ENCODE measurements around the gene CSF3R. TPM values are rescaled to one million over a fixed set of nuclear protein-coding genes. Genes with fewer than 3 reads are reported as not detected.

Gene CSF3R
- total RNA-seq, 2 donors from 2014 or later = 0.30 to 0.79 TPM

- H3K27ac Mint-ChIP-seq = peak overlapping the region; percentile 29
- no peaks in the 10 kb centered on the region for H3K27me3 Mint-ChIP-seq (ENCODE audit: low read depth)
- H3K4me3 Mint-ChIP-seq = no peak overlapping the region
- no peak for DNase-seq
- H3K9me3 Mint-ChIP-seq = no peaks in the 10 kb centered on the region
- ATAC-seq (replicated peaks in 1 of 2) = no peak
- H3K4me1 Mint-ChIP-seq (ENCODE audit: low read depth) = peaks cover 49% of the 10 kb centered on the region
- H3K36me3 Mint-ChIP-seq (ENCODE audit: insufficient read depth in 2 of 2) = peaks cover 3 to 39% of the 10 kb centered on the region in 2 donors
These were observed 26.3 kb downstream of the CSF3R start for GRCh38 chr1:36456391-36456928.

GRCh38 chr1:36455386-36455785 lies 27.3 kb downstream of the CSF3R start:
- peaks cover 42% of the 10 kb centered on the region for H3K4me1 Mint-ChIP-seq (ENCODE audit: low read depth)
- H3K27me3 Mint-ChIP-seq (ENCODE audit: low read depth) = no peaks in the 10 kb centered on the region
- H3K36me3 Mint-ChIP-seq (ENCODE audit: insufficient read depth in 2 of 2) = peaks cover 3 to 31% of the 10 kb centered on the region in 2 donors
- no peak overlapping the region for H3K27ac Mint-ChIP-seq
- H3K4me3 Mint-ChIP-seq = no peak overlapping the region
- ATAC-seq (replicated peaks in 1 of 2) = no peak
- H3K9me3 Mint-ChIP-seq = no peaks in the 10 kb centered on the region
- no peak for DNase-seq

- H3K36me3 Mint-ChIP-seq (ENCODE audit: insufficient read depth in 2 of 2) = peaks cover 3 to 21% of the 10 kb centered on the region in 2 donors
These were observed 28.9 kb downstream of the CSF3R start for GRCh38 chr1:36453600-36454388.

GRCh38 chr1:36453051-36453450 lies 29.7 kb downstream of the CSF3R start:
- H3K4me3 Mint-ChIP-seq = no peak overlapping the region
- H3K9me3 Mint-ChIP-seq = no peaks in the 10 kb centered on the region
- no peaks in the 10 kb centered on the region for H3K27me3 Mint-ChIP-seq (ENCODE audit: low read depth)
- no peak for ATAC-seq (replicated peaks in 1 of 2)
- H3K27ac Mint-ChIP-seq = no peak overlapping the region
- H3K4me1 Mint-ChIP-seq (ENCODE audit: low read depth) = peaks cover 28% of the 10 kb centered on the region
- no peak for DNase-seq
- H3K36me3 Mint-ChIP-seq (ENCODE audit: insufficient read depth in 2 of 2) = peaks cover 2 to 18% of the 10 kb centered on the region in 2 donors

More at GRCh38 chr1:36453600-36454388, 28.9 kb downstream of the CSF3R start:
- Mint-ChIP-seq H3K9me3 (no peaks in the 10 kb centered on the region), H3K27ac (no peak overlapping the region), H3K27me3 (ENCODE audit: low read depth) (no peaks in the 10 kb centered on the region), H3K4me3 (no peak overlapping the region), H3K4me1 (ENCODE audit: low read depth) (peaks cover 35% of the 10 kb centered on the region)
- ATAC-seq (replicated peaks in 1 of 2) (no peak), DNase-seq (no peak)

- DNase-seq (no peak), ATAC-seq (replicated peaks in 1 of 2) (no peak)
- Mint-ChIP-seq H3K27me3 (ENCODE audit: low read depth) (no peaks in the 10 kb centered on the region), H3K4me1 (ENCODE audit: low read depth) (peaks cover 20% of the 10 kb centered on the region), H3K9me3 (no peaks in the 10 kb centered on the region), H3K36me3 (ENCODE audit: insufficient read depth in 2 of 2) (peaks cover 0 to 8% of the 10 kb centered on the region in 2 donors), H3K4me3 (peak overlapping the region; percentile 84 to 91), H3K27ac (no peak overlapping the region)
These were observed 31.8 kb downstream of the CSF3R start for GRCh38 chr1:36450919-36451305.

- ATAC-seq (replicated peaks in 1 of 2) (peak; percentile 99 to 100), DNase-seq (peak; percentile 91 to 92)
- H3K27ac Mint-ChIP-seq = peak within 1 kb of the TSS; percentile 50
- H3K4me3 Mint-ChIP-seq = peak within 1 kb of the TSS; percentile 84 to 91
- no peaks in the 10 kb centered on the region for H3K9me3 Mint-ChIP-seq
- H3K36me3 Mint-ChIP-seq (ENCODE audit: insufficient read depth in 2 of 2) = peaks cover 0 to 7% of the 10 kb centered on the region in 2 donors
- H3K27me3 Mint-ChIP-seq (ENCODE audit: low read depth) = no peaks in the 10 kb centered on the region
- peaks cover 20% of the 10 kb centered on the region for H3K4me1 Mint-ChIP-seq (ENCODE audit: low read depth)
These were observed 32.3 kb downstream of the CSF3R start, which contains the start of gene OSCP1 for GRCh38 chr1:36450270-36450918. Gene OSCP1, minus strand, starts transcription at chr1:36450451. Its CDS starts 82 bp downstream, at chr1:36450369.

GRCh38 chr1:36448530-36449056 lies 34.1 kb downstream of the CSF3R start:
- peaks cover 20% of the 10 kb centered on the region for H3K4me1 Mint-ChIP-seq (ENCODE audit: low read depth)
- DNase-seq = no peak
- H3K9me3 Mint-ChIP-seq = no peaks in the 10 kb centered on the region
- H3K27ac Mint-ChIP-seq = no peak overlapping the region
- H3K36me3 Mint-ChIP-seq (ENCODE audit: insufficient read depth in 2 of 2) = no peaks in the 10 kb centered on the region
- H3K4me3 Mint-ChIP-seq = no peak overlapping the region
- no peak for ATAC-seq (replicated peaks in 1 of 2)
- no peaks in the 10 kb centered on the region for H3K27me3 Mint-ChIP-seq (ENCODE audit: low read depth)

GRCh38 chr1:36447450-36447849 lies 35.3 kb downstream of the CSF3R start:
- DNase-seq (no peak), ATAC-seq (replicated peaks in 1 of 2) (no peak)
- Mint-ChIP-seq H3K27ac (no peak overlapping the region), H3K9me3 (no peaks in the 10 kb centered on the region), H3K36me3 (ENCODE audit: insufficient read depth in 2 of 2) (no peaks in the 10 kb centered on the region), H3K4me3 (no peak overlapping the region), H3K4me1 (ENCODE audit: low read depth) (peaks cover 20% of the 10 kb centered on the region), H3K27me3 (ENCODE audit: low read depth) (no peaks in the 10 kb centered on the region)

- Mint-ChIP-seq H3K27ac (no peak overlapping the region), H3K9me3 (no peaks in the 10 kb centered on the region), H3K4me1 (ENCODE audit: low read depth) (peaks cover 19% of the 10 kb centered on the region), H3K4me3 (no peak overlapping the region), H3K36me3 (ENCODE audit: insufficient read depth in 2 of 2) (no peaks in the 10 kb centered on the region), H3K27me3 (ENCODE audit: low read depth) (no peaks in the 10 kb centered on the region)
- ATAC-seq (replicated peaks in 1 of 2) = no peak
- no peak for DNase-seq
These were observed 36.0 kb downstream of the CSF3R start for GRCh38 chr1:36446746-36447145.

- Mint-ChIP-seq H3K4me1 (ENCODE audit: low read depth) (peaks cover 14% of the 10 kb centered on the region), H3K4me3 (peak overlapping the region in 1 of 2 donors; percentile 12), H3K36me3 (ENCODE audit: insufficient read depth in 2 of 2) (no peaks in the 10 kb centered on the region), H3K27me3 (ENCODE audit: low read depth) (no peaks in the 10 kb centered on the region), H3K9me3 (no peaks in the 10 kb centered on the region), H3K27ac (no peak overlapping the region)
- DNase-seq (peak; percentile 15 to 21), ATAC-seq (replicated peaks in 1 of 2) (no peak)
These were observed 36.4 kb downstream of the CSF3R start for GRCh38 chr1:36446271-36446670.

GRCh38 chr1:36443297-36443696 lies 39.4 kb downstream of the CSF3R start:
- Mint-ChIP-seq H3K36me3 (ENCODE audit: insufficient read depth in 2 of 2) (no peaks in the 10 kb centered on the region), H3K9me3 (no peaks in the 10 kb centered on the region), H3K4me3 (no peak overlapping the region), H3K27ac (no peak overlapping the region), H3K27me3 (ENCODE audit: low read depth) (no peaks in the 10 kb centered on the region), H3K4me1 (ENCODE audit: low read depth) (peaks cover 5% of the 10 kb centered on the region)
- DNase-seq (no peak), ATAC-seq (replicated peaks in 1 of 2) (no peak)

GRCh38 chr1:36442337-36442736 lies 40.4 kb downstream of the CSF3R start:
- H3K27ac Mint-ChIP-seq = no peak overlapping the region
- no peaks in the 10 kb centered on the region for H3K9me3 Mint-ChIP-seq
- no peak overlapping the region for H3K4me3 Mint-ChIP-seq
- no peak for ATAC-seq (replicated peaks in 1 of 2)
- no peaks in the 10 kb centered on the region for H3K27me3 Mint-ChIP-seq (ENCODE audit: low read depth)
- DNase-seq = no peak
- H3K36me3 Mint-ChIP-seq (ENCODE audit: insufficient read depth in 2 of 2) = no peaks in the 10 kb centered on the region
- H3K4me1 Mint-ChIP-seq (ENCODE audit: low read depth) = peaks cover 5% of the 10 kb centered on the region

- no peak overlapping the region for H3K27ac Mint-ChIP-seq
- DNase-seq = no peak
- no peaks in the 10 kb centered on the region for H3K27me3 Mint-ChIP-seq (ENCODE audit: low read depth)
- no peak overlapping the region for H3K4me3 Mint-ChIP-seq
- ATAC-seq (replicated peaks in 1 of 2) = no peak
- no peaks in the 10 kb centered on the region for H3K9me3 Mint-ChIP-seq
- H3K36me3 Mint-ChIP-seq (ENCODE audit: insufficient read depth in 2 of 2) = no peaks in the 10 kb centered on the region
- H3K4me1 Mint-ChIP-seq (ENCODE audit: low read depth) = peaks cover 5% of the 10 kb centered on the region
These were observed 42.1 kb downstream of the CSF3R start for GRCh38 chr1:36440646-36441045.
